HG03108 (cell line): ENCODE measurements around the gene WDPCP.
A peak's percentile ranks its signal among the peaks of the same experiment; 100 is the strongest.
"Not testable (repeated sequence)": the region's sequence is repeated elsewhere in the genome, so short reads cannot be mapped to it uniquely, and the experiment has no call there.

Experiments used
- ATAC-seq: cut with Tn5 transposase; IDR thresholded peaks from one replicate; pipeline ENCODE4 v1.9.1; 2021; ENCODE audit warnings: moderate library complexity; ENCODE audit not compliant: unreplicated experiment

The WDPCP gene, protein sequence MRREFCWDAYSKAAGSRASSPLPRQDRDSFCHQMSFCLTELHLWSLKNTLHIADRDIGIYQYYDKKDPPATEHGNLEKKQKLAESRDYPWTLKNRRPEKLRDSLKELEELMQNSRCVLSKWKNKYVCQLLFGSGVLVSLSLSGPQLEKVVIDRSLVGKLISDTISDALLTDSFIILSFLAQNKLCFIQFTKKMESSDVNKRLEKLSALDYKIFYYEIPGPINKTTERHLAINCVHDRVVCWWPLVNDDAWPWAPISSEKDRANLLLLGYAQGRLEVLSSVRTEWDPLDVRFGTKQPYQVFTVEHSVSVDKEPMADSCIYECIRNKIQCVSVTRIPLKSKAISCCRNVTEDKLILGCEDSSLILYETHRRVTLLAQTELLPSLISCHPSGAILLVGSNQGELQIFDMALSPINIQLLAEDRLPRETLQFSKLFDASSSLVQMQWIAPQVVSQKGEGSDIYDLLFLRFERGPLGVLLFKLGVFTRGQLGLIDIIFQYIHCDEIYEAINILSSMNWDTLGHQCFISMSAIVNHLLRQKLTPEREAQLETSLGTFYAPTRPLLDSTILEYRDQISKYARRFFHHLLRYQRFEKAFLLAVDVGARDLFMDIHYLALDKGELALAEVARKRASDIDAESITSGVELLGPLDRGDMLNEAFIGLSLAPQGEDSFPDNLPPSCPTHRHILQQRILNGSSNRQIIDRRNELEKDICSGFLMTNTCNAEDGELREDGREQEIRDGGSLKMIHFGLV

DNA sequence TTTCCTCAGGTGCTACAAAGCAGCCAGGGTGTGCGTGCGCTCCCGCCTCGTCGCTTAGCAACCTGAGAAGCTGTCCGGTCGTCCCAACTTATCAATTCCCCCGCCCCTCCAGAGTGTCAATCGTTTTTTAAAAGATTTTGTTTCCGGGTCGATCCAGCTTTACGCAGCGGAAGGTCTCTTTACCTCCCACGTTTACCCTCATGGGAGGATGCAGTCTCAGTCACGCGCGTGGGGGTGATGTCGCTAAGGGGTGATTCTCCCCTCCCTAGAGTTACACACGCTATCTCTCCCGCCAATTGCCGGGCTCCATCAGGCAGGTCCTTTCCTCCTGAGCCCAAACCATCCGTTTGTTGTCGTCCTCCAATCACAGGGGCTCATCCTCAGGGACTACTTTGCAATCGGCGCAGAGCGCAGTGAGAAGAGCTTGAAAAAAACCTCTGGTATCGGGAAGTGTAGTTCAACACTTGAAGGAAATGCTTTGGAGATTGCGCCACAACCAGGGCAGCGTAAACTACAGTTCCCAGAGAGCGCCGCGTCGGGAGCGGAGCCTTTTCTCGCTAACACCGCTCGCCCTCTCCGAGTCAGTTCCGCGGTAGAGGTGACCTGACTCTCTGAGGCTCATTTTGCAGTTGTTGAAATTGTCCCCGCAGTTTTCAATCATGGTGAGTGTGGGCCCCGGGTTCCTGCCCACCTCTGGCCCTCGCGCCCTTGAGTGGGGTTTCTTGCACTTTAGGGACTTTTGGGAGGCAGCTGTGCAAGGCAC, at the start of gene WDPCP, which contains the start of gene MDH1:
TSS of gene WDPCP (minus strand) at position 93 of the 763 bp plus-strand sequence. CDS start 206 bp downstream, outside the sequence.
TSS of gene MDH1 (plus strand) at position 579 of the 763 bp plus-strand sequence. CDS start at position 660, 81 bp downstream.
- ATAC-seq = peak; percentile 84

DNA sequence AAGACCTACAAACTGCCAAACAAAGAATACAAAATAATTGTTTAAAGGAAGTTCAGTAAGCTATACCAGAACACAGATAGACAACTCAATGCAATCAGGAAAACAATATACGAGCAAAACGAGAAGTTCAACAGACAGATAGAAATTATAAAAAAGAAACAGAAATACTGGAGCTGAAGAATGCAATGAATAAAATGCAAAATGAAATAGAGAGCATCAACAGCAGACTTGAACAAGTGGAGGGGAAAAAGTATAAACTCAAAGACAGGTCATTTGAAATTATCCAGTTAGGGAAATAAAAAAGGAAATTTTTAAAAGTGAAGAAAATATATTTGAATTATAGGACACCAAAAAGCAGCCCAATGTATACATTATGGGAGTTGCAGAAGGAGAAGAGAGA, 44.1 kb upstream of the WDPCP start:
- ATAC-seq = no peak

DNA sequence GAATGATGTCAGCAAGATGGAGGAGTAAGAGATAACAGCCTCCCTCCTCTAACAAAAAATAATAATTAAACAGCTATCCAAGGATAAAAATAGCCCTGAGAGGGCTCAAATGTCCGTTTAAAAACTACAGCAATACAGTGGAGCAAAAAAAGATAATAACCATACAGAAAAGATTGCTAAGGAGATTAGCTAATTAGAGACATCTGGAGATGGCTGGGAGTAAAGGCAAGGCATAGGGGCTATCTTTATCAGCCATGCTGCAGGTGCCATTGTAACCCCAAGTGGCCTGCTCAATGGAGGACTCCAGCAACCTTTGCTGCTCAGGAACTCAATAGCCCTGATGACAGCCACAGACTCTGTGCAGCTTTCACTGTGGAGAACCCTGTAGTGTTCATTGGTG, 43.2 kb upstream of the WDPCP start:
- ATAC-seq = no peak

DNA sequence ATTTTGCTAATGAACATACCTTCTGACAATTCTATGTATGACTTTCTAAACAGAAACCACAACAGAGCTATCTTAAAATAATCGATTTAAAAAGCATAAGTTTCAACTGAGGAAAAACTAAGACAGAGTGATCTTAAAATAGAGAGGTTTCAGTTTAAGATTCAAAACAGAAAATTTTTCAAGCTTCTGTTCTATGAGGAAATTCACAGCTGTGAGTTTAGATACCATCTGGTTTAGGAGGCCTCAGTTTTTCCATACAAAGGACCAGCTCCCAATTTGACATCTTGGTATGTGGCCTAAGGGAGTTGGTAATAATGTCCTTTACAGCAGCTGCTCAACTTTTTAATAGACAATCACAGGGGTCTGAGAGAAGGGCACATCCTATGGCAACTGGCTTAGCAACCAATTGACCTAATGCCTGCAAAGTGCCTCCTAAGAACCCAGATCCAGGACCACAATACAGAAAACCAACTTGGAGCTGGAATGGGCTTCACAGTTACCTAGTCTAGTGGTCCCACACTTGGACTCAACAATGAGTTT, 40.2 kb upstream of the WDPCP start:
- ATAC-seq = no peak

DNA sequence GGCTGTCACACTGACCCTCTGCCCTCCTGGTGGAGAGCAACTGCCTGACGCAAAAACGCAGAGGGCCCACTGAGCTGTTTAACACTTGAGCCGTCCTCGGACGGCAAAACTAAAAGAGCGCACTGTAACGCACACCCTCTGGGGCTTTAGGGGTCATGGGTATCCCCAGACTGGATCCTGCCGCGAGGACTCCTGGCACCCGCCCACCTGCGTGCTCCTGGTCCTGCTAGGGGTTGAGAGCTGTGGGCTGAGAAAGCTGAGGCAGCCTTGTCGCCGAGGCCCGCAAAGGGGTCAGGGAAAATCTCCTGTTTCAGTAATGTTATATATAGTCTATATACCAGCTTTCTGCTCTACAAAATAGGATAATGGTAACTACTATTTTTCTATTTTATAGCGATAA, 39.6 kb upstream of the WDPCP start:
- ATAC-seq = no peak

DNA sequence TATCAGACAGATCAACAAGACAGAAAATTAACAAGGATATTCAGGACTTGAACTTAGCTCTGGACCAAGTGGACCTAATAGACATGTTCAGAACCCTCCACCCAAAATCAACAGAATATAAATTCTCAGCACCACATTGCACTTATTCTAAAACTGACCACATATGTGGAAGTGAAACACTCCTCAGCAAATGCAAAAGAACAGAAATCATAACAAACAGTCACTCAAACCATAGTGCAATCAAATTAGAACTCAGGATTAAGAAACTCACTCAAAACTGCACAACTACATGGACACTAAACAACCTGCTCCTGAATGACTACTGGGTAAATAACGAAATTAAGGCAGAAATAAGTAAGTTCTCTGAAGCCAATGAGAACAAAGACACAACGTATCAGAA, 35.5 kb upstream of the WDPCP start:
- not testable (repeated sequence) for ATAC-seq

DNA sequence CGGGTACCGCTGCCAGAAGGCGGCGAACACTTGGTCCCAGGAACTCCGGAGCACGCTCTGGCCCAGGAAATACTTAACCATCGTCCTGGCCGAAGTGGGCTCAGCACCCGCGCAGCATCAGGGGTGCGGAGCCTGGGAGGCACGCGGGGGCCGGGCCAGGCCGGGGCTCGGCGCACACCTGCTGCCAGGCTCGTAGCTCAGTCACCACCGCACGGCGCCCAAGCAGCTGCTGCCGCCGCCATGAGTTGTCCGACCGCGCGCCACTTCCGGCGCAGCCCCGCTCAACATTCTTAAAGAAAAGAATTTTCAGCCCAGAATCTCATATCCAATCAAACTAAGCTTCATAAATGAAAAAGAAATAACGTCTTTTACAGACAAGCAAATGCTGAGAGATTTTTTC, 34.5 kb upstream of the WDPCP start:
- no peak for ATAC-seq

DNA sequence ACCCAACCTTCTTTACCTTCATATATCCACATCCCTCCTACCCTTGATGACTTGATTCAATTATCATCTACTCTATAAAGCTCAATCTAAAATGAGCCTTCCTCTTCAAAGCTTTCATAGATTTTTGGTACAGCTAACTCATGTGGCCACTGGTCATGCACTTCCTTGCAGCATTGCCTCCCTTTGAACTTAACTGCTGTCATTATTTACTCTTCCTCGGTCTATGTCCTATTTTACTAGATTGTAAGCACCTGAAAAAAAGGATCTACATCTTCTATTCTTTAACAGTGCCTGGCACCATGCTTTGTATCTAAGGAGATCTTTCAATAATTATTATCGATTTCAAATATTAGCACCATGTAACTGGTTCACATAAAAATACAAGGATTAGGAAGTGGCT, 31.1 kb upstream of the WDPCP start:
- no peak for ATAC-seq

DNA sequence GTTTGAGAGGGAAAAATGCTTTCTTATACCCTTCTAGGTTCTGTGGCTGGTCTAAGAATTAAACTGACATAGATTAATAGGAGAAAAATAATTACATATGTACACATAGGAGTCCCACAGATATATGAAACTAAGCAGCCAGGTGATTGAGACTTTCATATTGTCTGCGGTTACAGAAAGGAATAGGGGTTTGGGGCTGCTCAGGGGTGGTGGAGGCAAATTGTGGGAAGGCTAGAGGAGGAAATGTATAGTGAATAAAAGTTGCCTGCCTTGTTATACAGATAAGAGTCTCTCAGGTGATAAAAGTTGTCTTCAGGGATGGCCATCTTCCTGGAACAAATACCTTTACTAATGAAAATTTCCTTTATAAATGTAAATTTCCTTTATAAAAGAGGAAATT, 29.1 kb upstream of the WDPCP start:
- no peak for ATAC-seq

DNA sequence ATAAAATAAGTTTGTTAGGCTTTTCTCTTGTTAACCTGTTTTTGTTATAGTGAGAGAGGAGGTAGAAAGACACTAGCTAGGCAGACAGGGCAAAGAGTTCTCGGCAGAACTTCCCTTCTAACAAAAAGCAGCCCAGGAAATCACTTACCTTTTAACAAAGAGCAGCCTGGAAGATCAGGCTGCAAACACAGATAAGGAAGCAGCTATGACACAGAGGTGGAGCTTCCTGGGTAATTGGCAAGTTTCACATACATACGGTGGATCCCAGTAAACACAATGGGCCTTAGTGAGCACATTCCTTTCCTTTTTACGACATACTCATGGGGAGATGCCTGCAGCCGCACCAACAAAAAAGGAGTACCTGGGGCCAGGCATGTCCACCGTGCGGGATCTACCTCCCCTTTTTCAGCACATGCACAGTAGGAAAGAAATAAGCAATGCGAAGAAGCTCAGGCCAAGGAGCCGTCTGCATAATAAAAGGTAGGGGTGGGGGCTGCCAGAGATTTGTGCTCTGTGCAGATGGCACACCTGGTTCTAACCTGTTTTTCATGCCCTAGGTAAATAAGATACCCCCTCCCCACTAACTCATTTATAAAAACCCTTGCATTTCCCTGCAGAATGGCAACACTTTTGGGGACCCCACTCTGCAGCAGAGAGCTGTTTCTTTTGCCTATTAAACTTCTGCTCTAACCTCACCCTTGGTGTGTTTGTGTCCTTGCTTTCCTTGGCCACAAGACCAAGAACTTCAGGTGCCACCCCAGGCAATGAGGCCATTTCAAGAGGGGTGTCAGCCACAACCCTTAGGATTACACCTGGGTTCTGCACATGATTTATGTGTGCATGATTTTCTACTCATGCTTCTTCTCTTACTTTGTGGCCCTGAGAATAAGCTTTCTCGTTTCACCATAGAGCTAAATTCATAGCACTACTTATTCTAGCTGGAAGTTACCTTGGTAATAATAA, 27.0 kb upstream of the WDPCP start:
- ATAC-seq = no peak

DNA sequence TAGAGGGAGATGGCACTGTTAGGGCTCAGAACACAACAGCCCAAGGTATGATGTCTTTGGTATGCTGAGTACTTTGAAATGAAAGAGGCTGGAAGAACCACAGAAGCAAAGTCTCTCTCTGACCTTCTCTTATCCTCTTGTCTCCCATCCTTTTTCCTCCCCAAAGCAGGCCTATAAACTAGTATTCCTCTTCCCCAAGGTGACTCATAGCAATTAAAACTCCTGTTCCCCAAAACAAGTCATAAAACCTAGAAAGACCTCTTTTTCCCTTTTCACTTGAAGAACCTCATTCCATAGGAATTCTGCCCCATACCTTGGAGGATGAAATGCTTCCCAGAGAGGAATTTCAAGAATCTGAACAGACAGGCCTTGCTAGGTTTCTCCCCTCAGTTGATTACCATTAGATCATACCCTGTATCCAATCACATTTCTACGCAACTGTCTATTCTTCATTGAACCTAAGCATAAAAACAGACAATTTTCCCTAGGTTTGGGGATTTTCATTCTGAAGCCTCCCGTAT, 26.2 kb upstream of the WDPCP start:
- no peak for ATAC-seq

DNA sequence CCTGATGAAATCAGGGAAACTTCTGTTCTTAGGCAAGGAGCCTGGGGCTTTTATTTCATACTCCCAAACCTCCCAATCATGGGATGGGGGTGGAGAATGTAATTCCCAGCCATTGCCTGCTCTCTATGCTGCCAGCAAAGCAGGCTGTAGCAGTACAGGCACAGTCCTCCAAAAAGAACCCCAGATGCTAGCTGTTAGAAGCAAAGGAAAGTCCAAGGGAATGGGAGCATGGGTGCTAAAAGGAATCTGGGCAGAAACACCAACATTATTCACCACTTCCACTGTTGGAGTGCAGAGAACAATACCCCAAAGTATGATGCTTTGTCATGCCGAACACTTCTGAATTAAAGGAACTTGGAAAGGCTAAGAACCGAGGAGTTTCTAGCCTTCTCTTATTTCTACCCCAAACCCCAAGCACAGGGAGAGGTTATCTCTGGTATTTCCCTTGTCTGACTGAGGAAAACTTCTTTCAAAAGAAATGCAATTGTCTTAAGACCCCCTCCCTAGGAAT, 25.2 kb upstream of the WDPCP start:
- no peak for ATAC-seq

DNA sequence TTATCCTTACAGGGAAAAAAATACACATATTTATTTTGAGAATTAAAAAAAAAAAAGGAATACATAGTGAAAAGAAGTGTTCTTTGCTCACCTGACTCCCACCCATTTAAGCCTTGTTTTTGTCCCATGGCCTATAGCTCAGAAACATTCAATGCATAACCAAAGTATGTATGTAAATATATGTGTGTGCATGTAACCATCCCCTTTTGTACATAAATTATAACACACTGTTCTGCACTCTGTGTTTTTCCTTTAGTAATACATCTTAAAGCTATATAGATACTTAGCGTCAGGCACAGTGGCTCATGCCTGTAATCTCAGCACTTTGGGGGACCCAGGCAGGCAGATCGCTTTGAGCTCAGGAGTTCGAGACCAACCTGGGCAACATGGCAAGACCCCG, 22.2 kb upstream of the WDPCP start:
- ATAC-seq = no peak

DNA sequence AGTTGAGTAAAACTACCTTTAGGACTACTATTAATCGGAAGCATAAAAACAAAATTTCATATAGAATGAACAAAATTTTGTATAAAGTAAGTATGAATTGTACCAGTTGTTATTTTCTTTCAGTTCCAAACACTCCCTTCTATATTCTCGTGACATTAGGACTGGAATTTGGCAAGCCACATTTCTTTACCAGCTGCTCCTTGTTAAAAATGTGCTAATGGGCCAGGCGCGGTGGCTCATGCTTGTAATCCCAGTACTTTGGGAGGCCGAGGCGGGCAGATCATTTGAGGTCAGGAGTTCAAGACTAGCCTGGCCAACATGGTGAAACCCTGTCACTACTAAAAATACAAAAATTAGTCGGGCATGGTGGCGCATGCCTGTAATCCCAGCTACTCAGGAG, 20.6 kb upstream of the WDPCP start:
- ATAC-seq = not testable (repeated sequence)

DNA sequence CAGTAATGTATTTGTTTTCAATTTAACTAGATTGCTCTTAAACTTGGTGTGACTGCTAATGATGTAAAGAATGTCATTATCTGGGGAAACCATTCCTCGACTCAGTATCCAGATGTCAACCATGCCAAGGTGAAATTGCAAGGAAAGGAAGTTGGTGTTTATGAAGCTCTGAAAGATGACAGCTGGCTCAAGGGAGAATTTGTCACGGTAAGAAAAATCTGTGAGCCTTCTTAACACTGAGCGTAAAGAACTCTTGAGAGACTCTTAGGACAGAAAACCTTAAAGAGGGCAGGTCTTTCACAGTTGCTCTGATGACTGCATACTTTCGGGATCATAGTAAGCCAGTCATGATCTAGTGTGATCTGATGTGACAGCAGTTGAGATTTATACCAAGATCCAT, 16.4 kb upstream of the WDPCP start:
- ATAC-seq = no peak

DNA sequence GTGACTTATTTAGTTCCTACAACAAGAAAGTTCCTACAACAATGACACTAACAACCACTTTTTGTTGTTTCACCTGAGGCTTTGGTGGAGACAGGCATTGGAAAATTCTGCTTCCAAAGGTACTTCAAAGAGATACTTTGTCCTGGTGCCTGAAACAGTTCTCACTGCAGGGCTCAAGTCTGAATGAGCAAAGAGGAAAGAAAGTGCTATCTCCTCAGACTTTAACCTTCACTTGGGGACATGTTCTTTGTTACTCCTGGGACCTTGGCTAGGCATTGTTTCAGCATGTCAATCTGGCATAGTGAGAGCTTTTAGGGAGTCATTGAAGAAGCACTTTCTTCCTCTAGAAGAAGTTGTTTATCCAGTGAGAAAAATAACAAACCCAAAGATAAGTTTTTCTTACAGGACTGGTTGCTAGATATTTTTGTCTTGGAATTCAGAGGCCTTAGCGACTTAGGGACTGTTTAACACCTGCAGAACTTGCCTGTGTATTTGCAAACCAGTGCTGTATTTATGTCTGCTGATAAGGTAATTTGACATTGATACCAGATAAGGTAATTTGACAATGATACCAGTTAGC, 12.7 kb upstream of the WDPCP start:
- no peak for ATAC-seq

DNA sequence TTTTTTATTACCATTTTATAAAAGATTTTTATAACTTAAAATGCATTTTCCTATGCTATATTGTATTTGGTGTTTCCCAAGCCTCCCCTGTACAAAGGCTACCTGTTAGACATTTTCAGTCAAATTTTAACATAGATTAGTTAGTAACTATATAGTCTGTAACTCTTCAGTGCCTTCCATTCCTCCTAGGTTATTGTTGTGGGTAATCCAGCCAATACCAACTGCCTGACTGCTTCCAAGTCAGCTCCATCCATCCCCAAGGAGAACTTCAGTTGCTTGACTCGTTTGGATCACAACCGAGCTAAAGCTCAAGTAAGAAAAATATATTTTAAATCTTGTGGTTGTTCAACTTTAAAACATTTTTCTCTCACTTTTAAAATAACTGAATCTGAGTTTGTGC, 10.7 kb upstream of the WDPCP start:
- ATAC-seq = no peak

DNA sequence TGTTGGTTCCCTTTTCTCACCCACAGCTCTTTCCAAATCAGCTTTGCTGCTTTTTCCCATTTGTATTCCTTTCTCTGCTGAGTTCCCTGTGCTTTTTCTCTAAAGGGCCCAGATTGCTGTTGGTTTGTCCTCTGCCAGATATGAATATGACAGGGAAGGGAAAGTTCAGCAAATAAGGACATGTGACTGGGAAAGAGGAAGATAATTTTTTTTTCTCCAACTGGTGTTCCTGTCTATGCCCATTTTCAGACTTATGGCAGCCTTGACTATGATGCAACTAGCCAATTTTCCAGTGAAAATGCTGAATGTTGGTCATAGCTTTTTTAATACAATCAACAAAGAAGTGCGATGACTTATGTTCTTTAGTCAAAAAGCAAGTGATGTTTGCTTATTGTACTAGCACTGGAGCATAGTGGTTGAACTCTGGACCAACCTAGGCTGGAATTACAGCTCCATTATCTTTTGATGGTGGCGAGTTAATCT, 8.2 kb upstream of the WDPCP start:
- no peak for ATAC-seq

DNA sequence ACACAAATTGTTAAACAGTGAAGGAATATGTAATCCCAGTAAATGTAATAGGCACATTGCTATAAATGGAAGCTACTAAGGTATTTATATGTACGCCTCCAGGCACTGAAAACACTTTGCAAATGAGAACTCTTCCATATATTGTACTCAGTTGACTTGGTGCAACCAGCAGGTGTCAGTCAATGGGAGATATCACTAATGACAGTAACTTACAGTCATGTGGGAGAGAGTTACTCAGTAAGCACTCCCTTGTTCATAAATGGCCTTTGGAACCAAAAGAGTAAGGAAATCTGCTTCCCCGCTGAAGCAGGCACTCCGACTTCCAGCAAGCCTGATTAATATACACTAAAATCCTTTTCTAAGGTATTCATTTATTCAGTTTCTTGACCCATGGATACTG, 6.4 kb upstream of the WDPCP start:
- no peak for ATAC-seq
